GM21717 (cell line): ENCODE results near the gene NR1D2.
"Not testable (repeated sequence)": the region's sequence is repeated elsewhere in the genome, so short reads cannot be mapped to it uniquely, and the experiment has no call there.

Experiments used
- ATAC-seq: cut with Tn5 transposase; IDR thresholded peaks from one replicate; pipeline ENCODE4 v1.9.1; 2021; ENCODE audit warnings: mild to moderate bottlenecking, moderate library complexity; ENCODE audit not compliant: unreplicated experiment

Gene NR1D2

GRCh38 chr3:24002129-24002528, 57.0 kb downstream of the NR1D2 start:
- ATAC-seq, result no peak

- no peak for ATAC-seq
Observed at GRCh38 chr3:24003466-24003865, 58.4 kb downstream of the NR1D2 start.

- ATAC-seq, result peak; percentile 97
Observed at GRCh38 chr3:24004171-24004938, 59.3 kb downstream of the NR1D2 start.

GRCh38 chr3:24005669-24006068, 60.6 kb downstream of the NR1D2 start:
- ATAC-seq, result no peak

- not testable (repeated sequence) for ATAC-seq
Observed at GRCh38 chr3:24010834-24011233, 65.7 kb downstream of the NR1D2 start.

GRCh38 chr3:24012589-24013269, 67.6 kb downstream of the NR1D2 start:
- ATAC-seq, result peak; percentile 63

GRCh38 chr3:24017305-24017704, 72.2 kb downstream of the NR1D2 start:
- ATAC-seq, result no peak

- no peak for ATAC-seq
Observed at GRCh38 chr3:24018784-24019570, 73.9 kb downstream of the NR1D2 start.

- ATAC-seq, result no peak
Observed at GRCh38 chr3:24019585-24019984, 74.5 kb downstream of the NR1D2 start.

- no peak for ATAC-seq
Observed at GRCh38 chr3:24020036-24020691, 75.1 kb downstream of the NR1D2 start.

- no peak for ATAC-seq
Observed at GRCh38 chr3:24023197-24023596, 78.1 kb downstream of the NR1D2 start.

- no peak for ATAC-seq
Observed at GRCh38 chr3:24025805-24026204, 80.7 kb downstream of the NR1D2 start.

- not testable (repeated sequence) for ATAC-seq
Observed at GRCh38 chr3:24026665-24027064, 81.6 kb downstream of the NR1D2 start.

- ATAC-seq, result no peak
Observed at GRCh38 chr3:24027946-24028345, 82.9 kb downstream of the NR1D2 start.
